Activated CD4-positive, alpha-beta T cell treated with anti-CD3 and anti-CD28 coated beads for 36 hours (primary cell): ENCODE measurements around the gene TUT7. TPM values are rescaled to one million over a fixed set of nuclear protein-coding genes. Genes with fewer than 3 reads are reported as not detected.

Experiments
- ATAC-seq: fragments of 200-7000 bp; cut with Tn5 transposase; one replicate; pipeline ENCODE4 v1.10.0; 2021; ENCODE audit warnings: mild to moderate bottlenecking, moderate library complexity
- CTCF ChIA-PET: fragments of 350-600 bp; sonication (Branson Sonifier 250); formaldehyde crosslinking; loops from one replicate; lab custom pipeline; 2021; ENCODE audit warnings: antibody characterized with exemption; lab: Charles Lee
- POLR2A ChIA-PET: fragments of 350-600 bp; sonication (Branson Sonifier 250); formaldehyde crosslinking; loops from one replicate; lab custom pipeline; 2021; ENCODE audit warnings: antibody characterized with exemption, inconsistent platforms; lab: Charles Lee
- DNase-seq: peaks from one replicate; pipeline ENCODE4 v3.0.0-alpha.2; 2020
- H3K27ac Mint-ChIP-seq: one replicate; pipeline ENCODE4 v1.8.0; 2021; ENCODE audit warnings: mixed read lengths
- H3K27me3 Mint-ChIP-seq: one replicate; pipeline ENCODE4 v1.8.0; 2021; ENCODE audit warnings: mixed read lengths
- H3K36me3 Mint-ChIP-seq: one replicate; pipeline ENCODE4 v1.8.0; 2021; ENCODE audit warnings: low read depth, mixed read lengths
- H3K4me1 Mint-ChIP-seq: one replicate; pipeline ENCODE4 v1.8.0; 2021; ENCODE audit warnings: mixed read lengths
- H3K4me3 Mint-ChIP-seq: one replicate; pipeline ENCODE4 v1.8.0; 2021; ENCODE audit warnings: mild to moderate bottlenecking, moderate library complexity, mixed read lengths
- H3K9me3 Mint-ChIP-seq: one replicate; pipeline ENCODE4 v1.8.0; 2021; ENCODE audit warnings: low read depth, mixed read lengths
- intact Hi-C, 2 experiments: fragments of 100-400 bp; cut with DNase I in 1 of 2; cut with micrococcal nuclease in 1 of 2; formaldehyde crosslinking; loops; one replicate each; pipeline versions ENCODE4 v1.14.2 to v1.15.1; 2022 to 2024; cut with DNase I, micrococcal nuclease
- total RNA-seq, 2 experiments: library from RNA; stranded (reverse); gene quantifications; one replicate each; pipeline ENCODE4 v1.2.3, GENCODE V29; 2021

Gene TUT7
- total RNA-seq, 2 experiments from 2014 or later: 31.5 to 39.2 TPM

GRCh38 chr9:86349271-86349670 is 4.9 kb downstream of the TUT7 start:
- ATAC-seq (no peak), DNase-seq (no peak)
- Mint-ChIP-seq H3K9me3 (no peaks in the 10 kb centered on the region), H3K27ac (no peak overlapping the region), H3K36me3 (peaks cover 57% of the 10 kb centered on the region), H3K27me3 (no peaks in the 10 kb centered on the region), H3K4me3 (no peak overlapping the region), H3K4me1 (peaks cover 54% of the 10 kb centered on the region)
- intact Hi-C loops: no loop called here
- POLR2A ChIA-PET: no interaction called here
- CTCF ChIA-PET: interaction anchor here (0.6 to 1.1 kb wide), 2 partner anchors 147 to 249 kb away, joined by 3 to 5 read pairs; no protein-coding TSS in a partner anchor

- no peak overlapping the region for H3K4me3 Mint-ChIP-seq
- H3K9me3 Mint-ChIP-seq: no peaks in the 10 kb centered on the region
- ChIA-PET POLR2A (interaction anchor here (0.6 to 0.7 kb wide), 2 partner anchors 14 to 49 kb away, joined by 4 read pairs; no protein-coding TSS in a partner anchor), CTCF (no interaction called here)
- peaks cover 53% of the 10 kb centered on the region for H3K4me1 Mint-ChIP-seq
- DNase-seq (no peak), ATAC-seq (no peak)
- H3K36me3 Mint-ChIP-seq: peaks cover 58% of the 10 kb centered on the region
- H3K27ac Mint-ChIP-seq: peak overlapping the region; percentile 79
- no peaks in the 10 kb centered on the region for H3K27me3 Mint-ChIP-seq
- intact Hi-C loops: no loop called here
These were observed 6.2 kb downstream of the TUT7 start for GRCh38 chr9:86347991-86348390.

DNA sequence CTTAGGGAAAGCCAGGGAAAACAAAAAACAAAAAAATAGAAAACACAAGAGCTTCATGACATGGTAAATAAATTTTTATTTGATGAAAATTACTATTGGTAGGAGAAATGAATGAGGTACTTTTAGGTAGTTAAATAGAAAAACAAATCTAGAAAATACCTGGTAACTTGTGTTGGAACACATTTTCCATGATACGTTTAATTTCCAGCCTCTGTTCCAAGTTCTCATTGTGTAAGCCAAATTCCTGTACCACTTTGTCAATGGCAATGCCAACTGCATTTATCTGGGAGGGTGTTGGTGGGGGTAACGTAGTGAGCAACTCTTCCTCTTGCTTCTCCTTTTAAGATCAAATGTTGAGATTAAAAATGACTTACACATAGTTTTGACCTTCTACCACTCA is 9.4 kb downstream of the TUT7 start:
- H3K9me3 Mint-ChIP-seq: no peaks in the 10 kb centered on the region
- H3K36me3 Mint-ChIP-seq: peaks cover 62% of the 10 kb centered on the region
- intact Hi-C loops: no loop called here
- H3K27ac Mint-ChIP-seq: peak overlapping the region; percentile 34
- ChIA-PET POLR2A (no interaction called here), CTCF (no interaction called here)
- H3K4me1 Mint-ChIP-seq: peaks cover 55% of the 10 kb centered on the region
- no peak overlapping the region for H3K4me3 Mint-ChIP-seq
- DNase-seq (no peak), ATAC-seq (no peak)
- H3K27me3 Mint-ChIP-seq: no peaks in the 10 kb centered on the region

- ATAC-seq (no peak), DNase-seq (no peak)
- Mint-ChIP-seq H3K4me3 (no peak overlapping the region), H3K27ac (peak overlapping the region; percentile 31), H3K4me1 (peaks cover 56% of the 10 kb centered on the region), H3K27me3 (no peaks in the 10 kb centered on the region), H3K36me3 (peaks cover 66% of the 10 kb centered on the region), H3K9me3 (no peaks in the 10 kb centered on the region)
- ChIA-PET POLR2A (no interaction called here), CTCF (interaction anchor here (0.9 to 2.7 kb wide), 3 partner anchors 9 to 72 kb away, joined by 3 to 15 read pairs (median 9); no protein-coding TSS in a partner anchor)
- intact Hi-C loops: no loop called here
These were observed 11.9 kb downstream of the TUT7 start for GRCh38 chr9:86342269-86342668.

- no peaks in the 10 kb centered on the region for H3K27me3 Mint-ChIP-seq
- intact Hi-C loops: no loop called here
- ChIA-PET POLR2A (interaction anchor here (0.5 kb wide), 1 partner anchor 337 kb away, joined by 6 read pairs; no protein-coding TSS in a partner anchor), CTCF (interaction anchor here (1.1 to 2.7 kb wide), 3 partner anchors 11 to 65 kb away, joined by 3 to 15 read pairs (median 3); no protein-coding TSS in a partner anchor)
- no peaks in the 10 kb centered on the region for H3K9me3 Mint-ChIP-seq
- ATAC-seq (peak; percentile 28), DNase-seq (no peak)
- H3K4me3 Mint-ChIP-seq: no peak overlapping the region
- H3K4me1 Mint-ChIP-seq: peaks cover 49% of the 10 kb centered on the region
- peaks cover 74% of the 10 kb centered on the region for H3K36me3 Mint-ChIP-seq
- H3K27ac Mint-ChIP-seq: peak overlapping the region; percentile 8
These were observed 13.2 kb downstream of the TUT7 start for GRCh38 chr9:86341007-86341491.

DNA sequence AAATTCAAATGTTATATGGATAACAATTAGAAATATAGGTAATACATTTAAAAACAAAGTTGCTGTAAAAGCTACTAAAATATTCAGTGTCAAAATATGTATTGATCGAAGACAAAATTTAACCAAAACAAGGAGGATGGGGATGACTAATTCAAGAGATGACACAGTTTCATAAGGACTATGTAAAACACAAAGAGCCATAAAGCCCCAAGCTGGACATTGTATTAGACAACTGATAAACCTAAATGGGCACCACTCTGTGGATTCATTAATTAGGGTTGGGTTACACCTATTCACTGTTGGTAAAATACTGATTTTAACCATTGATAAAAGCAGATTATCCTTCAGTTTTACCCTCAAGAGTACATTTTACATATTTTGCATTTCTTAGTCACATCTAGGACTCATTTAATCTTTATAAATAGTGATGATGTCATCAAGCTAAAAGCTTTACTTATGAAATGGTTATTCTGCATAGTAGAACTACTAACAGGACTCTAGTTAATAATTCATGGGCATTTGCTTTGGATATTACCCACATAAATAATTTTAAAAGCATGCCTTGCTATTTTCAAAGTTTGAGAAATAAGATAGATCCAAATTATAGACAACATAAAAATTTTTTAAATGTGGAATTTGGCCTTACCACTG is 13.7 kb downstream of the TUT7 start:
- peaks cover 47% of the 10 kb centered on the region for H3K4me1 Mint-ChIP-seq
- POLR2A ChIA-PET: no interaction called here
- intact Hi-C loops: loop anchor here in 1 of 2 experiments (1.0 kb wide), 1 partner anchor 12 kb away; no protein-coding TSS in a partner anchor

DNA sequence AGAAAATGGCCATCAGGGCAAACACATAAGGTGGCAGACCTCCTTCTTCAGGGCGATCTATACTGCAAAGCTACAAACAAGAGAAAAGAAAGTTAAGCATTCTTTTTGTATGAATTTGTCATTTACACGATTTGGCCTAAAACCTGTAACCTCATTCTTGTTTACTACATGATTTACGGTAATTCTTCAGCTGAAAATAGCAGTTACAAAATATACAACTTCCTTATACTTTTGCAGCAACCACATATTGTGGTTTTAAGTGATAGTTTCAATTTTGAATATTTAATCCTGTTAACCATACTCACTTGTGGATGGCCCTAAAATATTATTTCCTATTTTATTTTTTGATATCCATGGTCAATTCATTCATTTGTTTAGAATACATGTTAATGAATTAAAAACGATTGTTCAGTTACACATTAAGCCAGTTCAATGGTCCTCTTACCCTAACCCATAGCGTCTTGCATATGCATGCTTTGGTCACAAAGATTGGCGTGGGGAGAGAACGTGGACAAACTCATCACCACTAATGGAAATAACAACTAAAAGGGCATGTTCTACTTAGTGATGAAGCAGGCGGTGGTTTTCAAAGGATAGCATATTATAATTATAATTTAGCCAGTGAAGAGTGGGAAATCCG is 16.6 kb downstream of the TUT7 start:
- Mint-ChIP-seq H3K27me3 (no peaks in the 10 kb centered on the region), H3K36me3 (peaks cover 86% of the 10 kb centered on the region), H3K4me1 (peaks cover 44% of the 10 kb centered on the region), H3K9me3 (no peaks in the 10 kb centered on the region), H3K27ac (peak overlapping the region; percentile 42), H3K4me3 (no peak overlapping the region)
- DNase-seq (no peak), ATAC-seq (no peak)
- POLR2A ChIA-PET: no interaction called here
- CTCF ChIA-PET: no interaction called here
- intact Hi-C loops: loop anchor here in 1 of 2 experiments (2.0 kb wide), 1 partner anchor 15 kb away; no protein-coding TSS in a partner anchor

More for the DNA sequence above, 13.7 kb downstream of the TUT7 start:
- CTCF ChIA-PET: interaction anchor here (1.1 to 2.7 kb wide), 3 partner anchors 12 to 64 kb away, joined by 3 to 15 read pairs (median 3); no protein-coding TSS in a partner anchor
- no peaks in the 10 kb centered on the region for H3K27me3 Mint-ChIP-seq
- DNase-seq (no peak), ATAC-seq (peak; percentile 28)
- H3K4me3 Mint-ChIP-seq: no peak overlapping the region
- H3K27ac Mint-ChIP-seq: peak overlapping the region; percentile 2
- peaks cover 74% of the 10 kb centered on the region for H3K36me3 Mint-ChIP-seq
- H3K9me3 Mint-ChIP-seq: no peaks in the 10 kb centered on the region

GRCh38 chr9:86336058-86336457 is 18.2 kb downstream of the TUT7 start:
- H3K36me3 Mint-ChIP-seq: peaks cover 81% of the 10 kb centered on the region
- DNase-seq: no peak
- H3K9me3 Mint-ChIP-seq: no peaks in the 10 kb centered on the region
- POLR2A ChIA-PET: no interaction called here
- H3K4me1 Mint-ChIP-seq: peaks cover 36% of the 10 kb centered on the region
- intact Hi-C loops: no loop called here
- CTCF ChIA-PET: no interaction called here
- H3K4me3 Mint-ChIP-seq: no peak overlapping the region
- no peak overlapping the region for H3K27ac Mint-ChIP-seq
- H3K27me3 Mint-ChIP-seq: no peaks in the 10 kb centered on the region
- no peak for ATAC-seq

GRCh38 chr9:86333651-86334050 is 20.6 kb downstream of the TUT7 start:
- Mint-ChIP-seq H3K36me3 (peaks cover 71% of the 10 kb centered on the region), H3K9me3 (no peaks in the 10 kb centered on the region), H3K27me3 (no peaks in the 10 kb centered on the region), H3K4me3 (no peak overlapping the region), H3K4me1 (peaks cover 25% of the 10 kb centered on the region), H3K27ac (no peak overlapping the region)
- CTCF ChIA-PET: interaction anchor here (0.7 to 2.1 kb wide), 3 partner anchors 9 to 463 kb away, joined by 4 to 9 read pairs (median 4); no protein-coding TSS in a partner anchor
- POLR2A ChIA-PET: no interaction called here
- DNase-seq (no peak), ATAC-seq (no peak)
- intact Hi-C loops: no loop called here

- H3K4me3 Mint-ChIP-seq: no peak overlapping the region
- H3K9me3 Mint-ChIP-seq: no peaks in the 10 kb centered on the region
- intact Hi-C loops: no loop called here
- DNase-seq (peak; percentile 24), ATAC-seq (no peak)
- CTCF ChIA-PET: no interaction called here
- POLR2A ChIA-PET: no interaction called here
- H3K36me3 Mint-ChIP-seq: peaks cover 66% of the 10 kb centered on the region
- H3K4me1 Mint-ChIP-seq: peaks cover 18% of the 10 kb centered on the region
- no peaks in the 10 kb centered on the region for H3K27me3 Mint-ChIP-seq
- H3K27ac Mint-ChIP-seq: peak overlapping the region; percentile 19
These were observed 24.0 kb downstream of the TUT7 start for GRCh38 chr9:86330186-86330585.

DNA sequence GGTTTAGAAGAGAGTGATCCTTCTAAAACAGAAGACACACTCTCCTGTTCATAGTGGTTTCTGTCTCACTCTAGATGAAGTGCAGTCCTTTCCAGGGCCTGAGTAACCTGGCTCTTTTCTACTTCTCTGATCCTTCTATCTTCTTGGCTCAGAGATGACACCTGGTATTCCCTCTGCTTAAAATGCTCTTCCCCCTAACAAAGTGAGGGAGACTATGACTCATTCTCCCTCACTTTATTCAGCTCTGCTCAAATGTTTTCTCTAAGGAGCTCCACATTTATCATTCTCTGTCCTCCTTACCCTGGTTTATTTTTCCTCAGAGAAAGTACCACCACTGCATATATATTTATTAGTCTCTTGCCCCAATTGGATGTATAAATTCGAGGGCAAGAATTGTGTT is 24.6 kb downstream of the TUT7 start:
- H3K4me1 Mint-ChIP-seq: peaks cover 18% of the 10 kb centered on the region
- ATAC-seq: peak; percentile 26
- ChIA-PET POLR2A (no interaction called here), CTCF (no interaction called here)
- H3K4me3 Mint-ChIP-seq: no peak overlapping the region
- peak overlapping the region; percentile 31 for H3K27ac Mint-ChIP-seq
- no peak for DNase-seq
- intact Hi-C loops: no loop called here
- peaks cover 67% of the 10 kb centered on the region for H3K36me3 Mint-ChIP-seq
- no peaks in the 10 kb centered on the region for H3K27me3 Mint-ChIP-seq
- H3K9me3 Mint-ChIP-seq: no peaks in the 10 kb centered on the region
